Posterior vena cava (tissue), 2 donors: Measurements from ENCODE around the gene GRAMD1B. TPM values are rescaled to one million over a fixed set of nuclear protein-coding genes. Genes with fewer than 3 reads are reported as not detected.
A peak's percentile ranks its signal among the peaks of the same experiment; 100 is the strongest.
"Not testable (repeated sequence)": the region's sequence is repeated elsewhere in the genome, so short reads cannot be mapped to it uniquely, and the experiment has no call there.

Experiments used
- DNase-seq: peaks from one replicate; pipeline ENCODE4 v3.0.0-alpha.2; 2020; ENCODE audit warnings: low spot score
- intact Hi-C, 2 donors: fragments of 100-400 bp; cut with DNase I; formaldehyde crosslinking; loops; one replicate each; pipeline versions ENCODE4 v1.14.1 to v1.14.2; 2022 to 2023
- total RNA-seq, 2 donors: library from RNA; stranded (reverse); fragmentation: NEBNext Ultra II Directional; extraction: Animal tissue kit (Norgen Biotek cat#: 25700); gene quantifications; one replicate each; pipeline ENCODE4 v1.2.1, GENCODE V29; 2021
- donor health status: DM: yes; HTN: yes; CAD: no.
- donor health status: DM: yes; HTN: yes; CAD: no.

Gene GRAMD1B
- total RNA-seq, 2 donors from 2014 or later = 3.3 to 5.9 TPM

GRCh38 chr11:123484448-123484847 is 54.4 kb downstream of the GRAMD1B start:
- no peak for DNase-seq
- intact Hi-C loops = loop anchor here in 1 of 2 donors (5.0 kb wide), 1 partner anchor 182 kb away; no protein-coding TSS in a partner anchor

- intact Hi-C loops = no loop called here
These were observed 57.2 kb downstream of the GRAMD1B start for GRCh38 chr11:123487157-123487744.

GRCh38 chr11:123490527-123490926 is 60.5 kb downstream of the GRAMD1B start:
- no peak for DNase-seq
- intact Hi-C loops = no loop called here

More at GRCh38 chr11:123487157-123487744, 57.2 kb downstream of the GRAMD1B start:
- no peak for DNase-seq

GRCh38 chr11:123491241-123491640 is 61.2 kb downstream of the GRAMD1B start:
- DNase-seq = no peak
- intact Hi-C loops = no loop called here

GRCh38 chr11:123493349-123494063 is 63.4 kb downstream of the GRAMD1B start:
- DNase-seq = no peak
- intact Hi-C loops = no loop called here

GRCh38 chr11:123494195-123495050 is 64.4 kb downstream of the GRAMD1B start:
- intact Hi-C loops = no loop called here
- no peak for DNase-seq

GRCh38 chr11:123504401-123504800 is 74.3 kb downstream of the GRAMD1B start:
- no peak for DNase-seq
- intact Hi-C loops = no loop called here

- no peak for DNase-seq
- intact Hi-C loops = no loop called here
These were observed 75.7 kb downstream of the GRAMD1B start for GRCh38 chr11:123505546-123506299.

- intact Hi-C loops = no loop called here
- no peak for DNase-seq
These were observed 77.0 kb downstream of the GRAMD1B start for GRCh38 chr11:123507043-123507442.

- no peak for DNase-seq
- intact Hi-C loops = loop anchor here (5.0 to 10.0 kb wide), 2 partner anchors 65 to 67 kb away; no protein-coding TSS in a partner anchor
These were observed 79.9 kb downstream of the GRAMD1B start for GRCh38 chr11:123509737-123510578.

- DNase-seq = no peak
- intact Hi-C loops = loop anchor here (5.0 to 10.0 kb wide), 2 partner anchors 64 to 67 kb away; no protein-coding TSS in a partner anchor
These were observed 80.5 kb downstream of the GRAMD1B start for GRCh38 chr11:123510579-123510905.

GRCh38 chr11:123511037-123511870 is 81.2 kb downstream of the GRAMD1B start:
- intact Hi-C loops = loop anchor here (5.0 to 10.0 kb wide), 2 partner anchors 64 to 66 kb away; no protein-coding TSS in a partner anchor
- DNase-seq = peak; percentile 91

GRCh38 chr11:123513309-123513708 is 83.2 kb downstream of the GRAMD1B start:
- intact Hi-C loops = loop anchor here (5.0 to 10.0 kb wide), 2 partner anchors 61 to 64 kb away; no protein-coding TSS in a partner anchor
- DNase-seq = not testable (repeated sequence)

GRCh38 chr11:123516238-123516637 is 86.2 kb downstream of the GRAMD1B start:
- intact Hi-C loops = loop anchor here in 1 of 2 donors (10.0 kb wide), 1 partner anchor 59 kb away; no protein-coding TSS in a partner anchor
- DNase-seq = no peak

- intact Hi-C loops = loop anchor here in 1 of 2 donors (10.0 kb wide), 1 partner anchor 57 kb away; no protein-coding TSS in a partner anchor
- DNase-seq = no peak
These were observed 87.7 kb downstream of the GRAMD1B start for GRCh38 chr11:123517559-123518364.

GRCh38 chr11:123518496-123519054 is 88.5 kb downstream of the GRAMD1B start:
- no peak for DNase-seq
- intact Hi-C loops = loop anchor here in 1 of 2 donors (10.0 kb wide), 1 partner anchor 56 kb away; no protein-coding TSS in a partner anchor
